B cell (primary cell): ENCODE measurements around the gene EFCAB12. TPM values are rescaled to one million over a fixed set of nuclear protein-coding genes. Genes with fewer than 3 reads are reported as not detected.

Experiments
- ATAC-seq: fragments of 200-7000 bp; cut with Tn5 transposase; one replicate; pipeline ENCODE4 v1.10.0; 2021; ENCODE audit warnings: low read depth, mild to moderate bottlenecking, moderate number of reproducible peaks, moderate library complexity
- CTCF ChIA-PET: fragments of 350-600 bp; sonication (Branson Sonifier 250); formaldehyde crosslinking; loops from one replicate; lab custom pipeline; 2021; ENCODE audit warnings: antibody characterized with exemption, inconsistent platforms; lab: Charles Lee
- POLR2A ChIA-PET: fragments of 350-600 bp; sonication (Branson Sonifier 250); formaldehyde crosslinking; loops from one replicate; lab custom pipeline; 2021; ENCODE audit warnings: antibody characterized with exemption; lab: Charles Lee
- DNase-seq: peaks from one replicate; pipeline ENCODE4 v3.0.0; 2013
- H2AFZ ChIP-seq: 2 replicates; pipeline ENCODE4 v1.6.1; 2012; ENCODE audit warnings: mild to moderate bottlenecking, low read depth, low read length; ENCODE audit not compliant: insufficient read depth, poor library complexity, severe bottlenecking
- H3K27ac ChIP-seq, 2 donors: 1 replicate in 1 of 2; 2 replicates in 1 of 2; pipeline ENCODE4 v1.5.1; 2012 to 2013; ENCODE audit warnings: low read length in 2 of 2, mild to moderate bottlenecking in 2 of 2, moderate library complexity in 1 of 2
- H3K27me3 ChIP-seq, 4 experiments: fragments of 200-600 bp in 1 of 4; sonication (generic) in 1 of 4; replicated peaks in 1 of 4; 1 replicate in 2 of 4; 2 replicates in 2 of 4; pipeline versions ENCODE4 v1.6.1 to v1.7.0; 2013 to 2016; ENCODE audit warnings: low read length in 3 of 4, mild to moderate bottlenecking in 2 of 4, mixed read lengths in 1 of 4, moderate library complexity in 1 of 4; ENCODE audit not compliant: insufficient read depth in 4 of 4, control insufficient read depth in 3 of 4; ENCODE audit errors: control extremely low read depth in 1 of 4
- H3K36me3 ChIP-seq, 2 experiments: replicated peaks in 1 of 2; 1 replicate in 1 of 2; 2 replicates in 1 of 2; pipeline versions ENCODE4 v1.6.1 to v1.7.1; 2013; ENCODE audit warnings: low read length in 1 of 2; ENCODE audit not compliant: insufficient read depth in 2 of 2, control insufficient read depth in 1 of 2; ENCODE audit errors: control extremely low read depth in 1 of 2, extremely low read depth in 1 of 2
- H3K4me1 ChIP-seq, 2 donors: fragments of 200-600 bp in 1 of 2; sonication (generic) in 1 of 2; 1 replicate in 1 of 2; 2 replicates in 1 of 2; pipeline versions ENCODE4 v1.5.1 to v1.6.1; 2013 to 2017; ENCODE audit warnings: low read length in 2 of 2; ENCODE audit not compliant: control insufficient read depth in 2 of 2, insufficient read depth in 2 of 2
- H3K4me2 ChIP-seq: replicated peaks from 2 replicates; pipeline ENCODE3; 2012; ENCODE audit warnings: mild to moderate bottlenecking, low read depth, low read length; ENCODE audit not compliant: poor library complexity, severe bottlenecking
- H3K4me3 ChIP-seq, 5 experiments: fragments of 200-600 bp in 1 of 5; sonication (generic) in 1 of 5; 1 replicate in 3 of 5; 2 replicates in 2 of 5; pipeline versions ENCODE4 v1.5.1 to v1.7.0; 2011 to 2016; ENCODE audit warnings: low read length in 4 of 5, mild to moderate bottlenecking in 4 of 5, low read depth in 2 of 5, control low read depth in 1 of 5, moderate library complexity in 1 of 5; ENCODE audit not compliant: insufficient read depth in 1 of 5; ENCODE audit errors: control extremely low read depth in 1 of 5, extremely low read depth in 1 of 5
- H3K79me2 ChIP-seq: fragments of 200-600 bp; sonication (generic); one replicate; pipeline ENCODE4 v1.6.0; 2016; ENCODE audit warnings: low read length; ENCODE audit not compliant: control insufficient read depth, insufficient read depth
- H3K9ac ChIP-seq: fragments of 200-600 bp; sonication (generic); 2 replicates; pipeline ENCODE4 v1.6.1; 2017; ENCODE audit warnings: mild to moderate bottlenecking, low read length, moderate library complexity
- H3K9me3 ChIP-seq, 3 donors: one replicate each; pipeline versions ENCODE4 v1.6.1 to v1.7.1; 2013; ENCODE audit warnings: low read length in 2 of 3; ENCODE audit not compliant: control insufficient read depth in 2 of 3, insufficient read depth in 1 of 3; ENCODE audit errors: control extremely low read depth in 1 of 3
- H4K20me1 ChIP-seq: 2 replicates; pipeline ENCODE4 v1.6.0; 2012; ENCODE audit warnings: mild to moderate bottlenecking, low read length; ENCODE audit not compliant: insufficient read depth, control insufficient read depth, poor library complexity, severe bottlenecking
- H3K27ac Mint-ChIP-seq: one replicate; pipeline ENCODE4 v1.8.0; 2021; ENCODE audit warnings: mixed read lengths
- H3K27me3 Mint-ChIP-seq: one replicate; pipeline ENCODE4 v1.8.0; 2021; ENCODE audit warnings: mixed read lengths
- H3K4me1 Mint-ChIP-seq: one replicate; pipeline ENCODE4 v1.8.0; 2021; ENCODE audit warnings: mixed read lengths
- H3K4me3 Mint-ChIP-seq: one replicate; pipeline ENCODE4 v1.8.0; 2021; ENCODE audit warnings: mixed read lengths
- H3K9me3 Mint-ChIP-seq: one replicate; pipeline ENCODE4 v1.8.0; 2022; ENCODE audit warnings: mixed read lengths; ENCODE audit not compliant: insufficient read depth
- CTCF ChIP-seq: fragments of 200-600 bp; IDR thresholded peaks from one replicate; pipeline ENCODE4 v1.8.0; 2022; ENCODE audit warnings: antibody characterized with exemption, mild to moderate bottlenecking
- EZH2 ChIP-seq: IDR thresholded peaks from 2 replicates; pipeline ENCODE4 v1.6.1; 2012; ENCODE audit warnings: borderline replicate concordance, low read depth, mild to moderate bottlenecking, moderate library complexity, low read length; ENCODE audit not compliant: insufficient read depth, poor library complexity, severe bottlenecking
- WGBS: methylation state at CpG from one replicate; pipeline ENCODE4 v1.1.5; 2013; ENCODE audit warnings: missing lambda C conversion rate; ENCODE audit not compliant: insufficient coverage; 5-methylcytosine and 5-hydroxymethylcytosine counted together
- intact Hi-C: fragments of 100-400 bp; cut with micrococcal nuclease; formaldehyde crosslinking; loops from one replicate; pipeline ENCODE4 v1.10.0; 2022
- polyA plus RNA-seq: library from polyadenylated mRNA; depleted of rRNA; stranded (reverse); fragments of >200 nt; gene quantifications from 2 replicates; pipeline ENCODE4 v1.2.3, GENCODE V29; 2012
- total RNA-seq, 2 donors: library from RNA; stranded (reverse); fragments of 120-200 nt in 1 of 2; gene quantifications; 1 replicate in 1 of 2; 2 replicates in 1 of 2; pipeline versions ENCODE4 v1.2.3 to v1.2.4, GENCODE V29; 2013 to 2022

EFCAB12 gene
- total and polyA plus RNA-seq, 2 donors (not counting 1 experiment from before 2014, with no cell fraction given): 3.5 to 6.5 TPM

- Histone ChIP-seq H3K36me3 (no peaks in the 10 kb centered on the region), H3K4me1 (peaks cover 12 to 17% of the 10 kb centered on the region in 2 donors), H3K4me3 (no peak overlapping the region), H3K79me2 (peaks cover 3% of the 10 kb centered on the region), H4K20me1 (no peaks in the 10 kb centered on the region), H3K9me3 (peaks cover 0 to 21% (median 14%) of the 10 kb centered on the region in 3 donors), H3K9ac (no peak overlapping the region), H3K27ac (no peak overlapping the region), H3K27me3 (no peaks in the 10 kb centered on the region), H2AFZ (no peak overlapping the region), H3K4me2 (no peak overlapping the region)
- intact Hi-C loops: no loop called here
- peaks cover 11% of the 10 kb centered on the region for H3K9me3 Mint-ChIP-seq
- H3K27ac Mint-ChIP-seq: no peak overlapping the region
- TF ChIP-seq CTCF (no peak), EZH2 (no peak)
- POLR2A ChIA-PET: no interaction called here
- no peak for ATAC-seq
- H3K4me1 Mint-ChIP-seq: peaks cover 25% of the 10 kb centered on the region
- no peaks in the 10 kb centered on the region for H3K27me3 Mint-ChIP-seq
- H3K4me3 Mint-ChIP-seq: no peak overlapping the region
- DNase-seq: no peak
- 96% methylated on average over 9 of the region's 12 CpGs for WGBS
- CTCF ChIA-PET: no interaction called here
Measured at GRCh38 chr3:129421236-129421883, 7.1 kb downstream of the EFCAB12 start.

GRCh38 chr3:129419476-129419875, 9.0 kb downstream of the EFCAB12 start:
- H3K4me1 Mint-ChIP-seq: peaks cover 13% of the 10 kb centered on the region
- H3K4me3 Mint-ChIP-seq: no peak overlapping the region
- POLR2A ChIA-PET: no interaction called here
- no peak overlapping the region for H3K9ac ChIP-seq
- H3K27ac Mint-ChIP-seq: no peak overlapping the region
- H3K79me2 ChIP-seq: no peaks in the 10 kb centered on the region
- WGBS: 93% methylated on average over 3 of the region's 4 CpGs
- CTCF ChIA-PET: no interaction called here
- intact Hi-C loops: no loop called here
- ATAC-seq: no peak
- peaks cover 0 to 10% (median 8%) of the 10 kb centered on the region in 3 donors for H3K9me3 ChIP-seq
- no peaks in the 10 kb centered on the region for H3K27me3 Mint-ChIP-seq
- H3K36me3 ChIP-seq: no peaks in the 10 kb centered on the region
- peaks cover 10% of the 10 kb centered on the region for H3K9me3 Mint-ChIP-seq
- H3K27me3 ChIP-seq: no peaks in the 10 kb centered on the region
- no peak overlapping the region for H2AFZ ChIP-seq
- H3K27ac ChIP-seq: no peak overlapping the region
- H4K20me1 ChIP-seq: no peaks in the 10 kb centered on the region
- H3K4me3 ChIP-seq: no peak overlapping the region
- no peak for DNase-seq
- peaks cover 9 to 10% of the 10 kb centered on the region in 2 donors for H3K4me1 ChIP-seq
- no peak overlapping the region for H3K4me2 ChIP-seq
- TF ChIP-seq EZH2: no peak
- TF ChIP-seq CTCF: no peak
